HAP-1 (cell line): ENCODE data around the gene SPATA12.

Experiments
- DNase-seq, 2 experiments: peaks; one replicate each; pipeline ENCODE4 v3.0.0-alpha.2; 2016 to 2020; ENCODE audit warnings: low spot score in 2 of 2
- H3K27me3 ChIP-seq: fragments of 250-450 bp; sonication (Bioruptor Pico); 2 replicates; pipeline ENCODE4 v1.5.1; 2020; ENCODE audit warnings: low read depth, mild to moderate bottlenecking, moderate library complexity
- H3K36me3 ChIP-seq: fragments of 250-450 bp; sonication (Bioruptor Pico); replicated peaks from 2 replicates; pipeline ENCODE4 v1.5.1; 2020; ENCODE audit warnings: mild to moderate bottlenecking
- H3K4me1 ChIP-seq: fragments of 250-450 bp; sonication (Bioruptor Pico); 2 replicates; pipeline ENCODE4 v1.5.1; 2020; ENCODE audit warnings: mild to moderate bottlenecking
- H3K4me3 ChIP-seq: fragments of 250-450 bp; sonication (Bioruptor Pico); 2 replicates; pipeline ENCODE4 v1.5.1; 2020; ENCODE audit warnings: mild to moderate bottlenecking, moderate library complexity
- H3K9me3 ChIP-seq: fragments of 250-450 bp; sonication (Bioruptor Pico); 2 replicates; pipeline ENCODE4 v1.5.1; 2020; ENCODE audit warnings: mild to moderate bottlenecking, moderate library complexity
- in situ Hi-C: fragments of 300-500 bp; cut with MboI; formaldehyde crosslinking; loops from 3 replicates; pipeline ENCODE4 v1.14.3; 2020; ENCODE audit warnings: low sequenced_read_pairs, inconsistent platforms, mixed read lengths

SPATA12 gene

GRCh38 chr3:57064001-57064400, 3.5 kb downstream of the SPATA12 start:
- in situ Hi-C loops = no loop called here

GRCh38 chr3:57064572-57064971, 4.1 kb downstream of the SPATA12 start:
- no peak overlapping the region for H3K4me3 ChIP-seq
- no peaks in the 10 kb centered on the region for H3K27me3 ChIP-seq
- DNase-seq = no peak
- no peaks in the 10 kb centered on the region for H3K36me3 ChIP-seq
- no peaks in the 10 kb centered on the region for H3K9me3 ChIP-seq
- H3K4me1 ChIP-seq = peaks cover 26% of the 10 kb centered on the region
- in situ Hi-C loops = no loop called here

More at GRCh38 chr3:57064001-57064400, 3.5 kb downstream of the SPATA12 start:
- no peak overlapping the region for H3K4me3 ChIP-seq
- DNase-seq = no peak
- H3K4me1 ChIP-seq = peaks cover 21% of the 10 kb centered on the region
- H3K9me3 ChIP-seq = no peaks in the 10 kb centered on the region
- H3K36me3 ChIP-seq = no peaks in the 10 kb centered on the region
- H3K27me3 ChIP-seq = no peaks in the 10 kb centered on the region

GRCh38 chr3:57065588-57065987, 5.1 kb downstream of the SPATA12 start:
- in situ Hi-C loops = no loop called here
- Histone ChIP-seq H3K36me3 (no peaks in the 10 kb centered on the region), H3K4me3 (no peak overlapping the region), H3K27me3 (no peaks in the 10 kb centered on the region), H3K9me3 (no peaks in the 10 kb centered on the region), H3K4me1 (peaks cover 21% of the 10 kb centered on the region)
- DNase-seq = no peak

- Histone ChIP-seq H3K4me3 (no peak overlapping the region), H3K36me3 (no peaks in the 10 kb centered on the region), H3K4me1 (peaks cover 17% of the 10 kb centered on the region), H3K9me3 (no peaks in the 10 kb centered on the region), H3K27me3 (no peaks in the 10 kb centered on the region)
- in situ Hi-C loops = no loop called here
- no peak for DNase-seq
These were observed 6.0 kb downstream of the SPATA12 start for GRCh38 chr3:57066471-57066870.

- Histone ChIP-seq H3K9me3 (no peaks in the 10 kb centered on the region), H3K4me1 (peaks cover 15% of the 10 kb centered on the region), H3K4me3 (no peak overlapping the region), H3K27me3 (no peaks in the 10 kb centered on the region), H3K36me3 (no peaks in the 10 kb centered on the region)
- in situ Hi-C loops = no loop called here
- DNase-seq = peak; percentile 84 to 89
These were observed 8.1 kb downstream of the SPATA12 start for GRCh38 chr3:57068437-57069089.

- in situ Hi-C loops = no loop called here
- peaks cover 15% of the 10 kb centered on the region for H3K4me1 ChIP-seq
- no peaks in the 10 kb centered on the region for H3K36me3 ChIP-seq
- no peak overlapping the region for H3K4me3 ChIP-seq
- DNase-seq = no peak
- H3K9me3 ChIP-seq = no peaks in the 10 kb centered on the region
- H3K27me3 ChIP-seq = no peaks in the 10 kb centered on the region
These were observed 9.0 kb downstream of the SPATA12 start for GRCh38 chr3:57069503-57069902.

- Histone ChIP-seq H3K9me3 (no peaks in the 10 kb centered on the region), H3K4me1 (peaks cover 13% of the 10 kb centered on the region), H3K36me3 (no peaks in the 10 kb centered on the region), H3K27me3 (no peaks in the 10 kb centered on the region), H3K4me3 (no peak overlapping the region)
- DNase-seq = no peak
- in situ Hi-C loops = no loop called here
These were observed 13.2 kb downstream of the SPATA12 start for GRCh38 chr3:57073628-57074027.

- in situ Hi-C loops = no loop called here
- Histone ChIP-seq H3K4me3 (no peak overlapping the region), H3K36me3 (no peaks in the 10 kb centered on the region), H3K27me3 (no peaks in the 10 kb centered on the region), H3K9me3 (no peaks in the 10 kb centered on the region), H3K4me1 (peaks cover 8% of the 10 kb centered on the region)
- no peak for DNase-seq
These were observed 13.7 kb downstream of the SPATA12 start for GRCh38 chr3:57074135-57074534.

GRCh38 chr3:57076422-57076951, 16.0 kb downstream of the SPATA12 start:
- Histone ChIP-seq H3K9me3 (no peaks in the 10 kb centered on the region), H3K27me3 (no peaks in the 10 kb centered on the region), H3K4me1 (peaks cover 11% of the 10 kb centered on the region), H3K36me3 (no peaks in the 10 kb centered on the region), H3K4me3 (no peak overlapping the region)
- in situ Hi-C loops = no loop called here
- DNase-seq = no peak

- in situ Hi-C loops = no loop called here
- Histone ChIP-seq H3K4me3 (peak overlapping the region; percentile 80), H3K4me1 (peaks cover 11% of the 10 kb centered on the region), H3K27me3 (no peaks in the 10 kb centered on the region), H3K9me3 (no peaks in the 10 kb centered on the region), H3K36me3 (no peaks in the 10 kb centered on the region)
- no peak for DNase-seq
These were observed 17.3 kb downstream of the SPATA12 start for GRCh38 chr3:57077630-57078343.

GRCh38 chr3:57078344-57078634, 17.8 kb downstream of the SPATA12 start:
- H3K36me3 ChIP-seq = no peaks in the 10 kb centered on the region
- H3K4me3 ChIP-seq = peak overlapping the region; percentile 80
- H3K4me1 ChIP-seq = peaks cover 11% of the 10 kb centered on the region
- DNase-seq = peak; percentile 12 to 64
- H3K27me3 ChIP-seq = no peaks in the 10 kb centered on the region
- in situ Hi-C loops = no loop called here
- no peaks in the 10 kb centered on the region for H3K9me3 ChIP-seq

GRCh38 chr3:57078635-57079473, 18.4 kb downstream of the SPATA12 start:
- peak overlapping the region; percentile 80 for H3K4me3 ChIP-seq
- in situ Hi-C loops = no loop called here
- peak; percentile 57 to 84 for DNase-seq

GRCh38 chr3:57079474-57079831, 19.0 kb downstream of the SPATA12 start:
- Histone ChIP-seq H3K9me3 (no peaks in the 10 kb centered on the region), H3K4me1 (peaks cover 11% of the 10 kb centered on the region), H3K36me3 (no peaks in the 10 kb centered on the region), H3K4me3 (peak overlapping the region; percentile 80), H3K27me3 (no peaks in the 10 kb centered on the region)
- DNase-seq = no peak
- in situ Hi-C loops = no loop called here

More at GRCh38 chr3:57078635-57079473, 18.4 kb downstream of the SPATA12 start:
- Histone ChIP-seq H3K4me1 (peaks cover 11% of the 10 kb centered on the region), H3K27me3 (no peaks in the 10 kb centered on the region), H3K36me3 (no peaks in the 10 kb centered on the region), H3K9me3 (no peaks in the 10 kb centered on the region)

- H3K4me3 ChIP-seq = no peak overlapping the region
- no peak for DNase-seq
- no peaks in the 10 kb centered on the region for H3K36me3 ChIP-seq
- H3K9me3 ChIP-seq = no peaks in the 10 kb centered on the region
- in situ Hi-C loops = no loop called here
- H3K4me1 ChIP-seq = peaks cover 11% of the 10 kb centered on the region
- no peaks in the 10 kb centered on the region for H3K27me3 ChIP-seq
These were observed 19.7 kb downstream of the SPATA12 start for GRCh38 chr3:57080171-57080570.
